GM18867 (cell line): ENCODE results near the gene APRT.

ENCODE experiments used
- ATAC-seq: cut with Tn5 transposase; IDR thresholded peaks from one replicate; pipeline ENCODE4 v1.9.1; 2021; ENCODE audit warnings: mild to moderate bottlenecking, moderate library complexity; ENCODE audit not compliant: unreplicated experiment

APRT gene

GRCh38 chr16:88760424-88761142 is 51.1 kb downstream of the APRT start:
- no peak for ATAC-seq

GRCh38 chr16:88759976-88760350 is 51.8 kb downstream of the APRT start:
- no peak for ATAC-seq
